HepG2 (cell line): Measurements from ENCODE around the gene CACNG5. TPM values are rescaled to one million over a fixed set of nuclear protein-coding genes. Genes with fewer than 3 reads are reported as not detected.

Source experiments
- CENPX ChIP-seq: sonication (generic); formaldehyde crosslinking; IDR thresholded peaks from 2 replicates; pipeline ENCODE4 v1.9.0; 2021; ENCODE audit warnings: mild to moderate bottlenecking, missing genetic modification reagents, moderate library complexity
- DMAP1 ChIP-seq: IDR thresholded peaks from 2 replicates; pipeline ENCODE4 v1.6.1; 2016
- DR1 ChIP-seq: sonication (generic); formaldehyde crosslinking; IDR thresholded peaks from 2 replicates; pipeline ENCODE4 v1.8.0; 2021; ENCODE audit warnings: mild to moderate bottlenecking, missing genetic modification reagents, inconsistent platforms
- E2F2 ChIP-seq: sonication (generic); formaldehyde crosslinking; IDR thresholded peaks from 2 replicates; pipeline ENCODE4 v1.4.0; 2020; ENCODE audit warnings: missing genetic modification reagents, borderline replicate concordance
- EP300 ChIP-seq, 3 experiments: sonication (generic) in 1 of 3; formaldehyde crosslinking in 1 of 3; IDR thresholded peaks; 2 replicates each; pipeline versions ENCODE4 v1.5.1 to v1.6.1; 2011 to 2020; ENCODE audit warnings: low read depth in 2 of 3, low read length in 2 of 3, borderline replicate concordance in 1 of 3, improper control_type of control experiment in 1 of 3, mild to moderate bottlenecking in 1 of 3, missing genetic modification reagents in 1 of 3, moderate library complexity in 1 of 3
- GATA4 ChIP-seq: sonication (generic); IDR thresholded peaks from 2 replicates; pipeline ENCODE4 v1.6.1; 2016; ENCODE audit warnings: antibody characterized with exemption, low read depth, borderline replicate concordance
- IKZF1 ChIP-seq: fragments of 450-650 bp; IDR thresholded peaks from 2 replicates; pipeline ENCODE4 v1.7.1; 2016
- KDM5A ChIP-seq: fragments of 200-600 bp; sonication (generic); IDR thresholded peaks from 2 replicates; pipeline ENCODE4 v1.7.0; 2018; ENCODE audit warnings: antibody characterized with exemption, mild to moderate bottlenecking, low read length, borderline replicate concordance
- NCOR1 ChIP-seq: fragments of 200-600 bp; sonication (generic); IDR thresholded peaks from 2 replicates; pipeline ENCODE4 v1.7.0; 2017; ENCODE audit warnings: antibody characterized with exemption, low read length, borderline replicate concordance
- NFE2L1 ChIP-seq: sonication (generic); formaldehyde crosslinking; IDR thresholded peaks from 2 replicates; pipeline ENCODE4 v1.4.0; 2020; ENCODE audit warnings: missing genetic modification reagents, mild to moderate bottlenecking, borderline replicate concordance
- PHF20 ChIP-seq: sonication (generic); formaldehyde crosslinking; IDR thresholded peaks from 2 replicates; pipeline ENCODE4 v1.5.0; 2020; ENCODE audit warnings: mild to moderate bottlenecking, missing genetic modification reagents
- RFXANK ChIP-seq: IDR thresholded peaks from 2 replicates; pipeline ENCODE4 v1.6.1; 2016
- TBP ChIP-seq: sonication (generic); formaldehyde crosslinking; IDR thresholded peaks from 2 replicates; pipeline ENCODE4 v1.5.0; 2020; ENCODE audit warnings: missing genetic modification reagents
- TBX2 ChIP-seq: sonication (generic); formaldehyde crosslinking; IDR thresholded peaks from 2 replicates; pipeline ENCODE4 v1.5.0; 2020; ENCODE audit warnings: missing genetic modification reagents, mild to moderate bottlenecking, borderline replicate concordance
- TEF ChIP-seq: sonication (generic); formaldehyde crosslinking; IDR thresholded peaks from 2 replicates; pipeline ENCODE4 v1.5.0; 2020; ENCODE audit warnings: missing genetic modification reagents
- TFDP2 ChIP-seq: sonication (generic); formaldehyde crosslinking; IDR thresholded peaks from 2 replicates; pipeline ENCODE4 v1.4.0; 2020; ENCODE audit warnings: missing genetic modification reagents
- WIZ ChIP-seq: sonication (generic); formaldehyde crosslinking; IDR thresholded peaks from 2 replicates; pipeline ENCODE4 v1.5.1; 2020; ENCODE audit warnings: mild to moderate bottlenecking, missing genetic modification reagents
- ZFP1 ChIP-seq: IDR thresholded peaks from 2 replicates; pipeline ENCODE4 v1.6.1; 2016
- ZFP90 ChIP-seq: sonication (generic); formaldehyde crosslinking; IDR thresholded peaks from 2 replicates; pipeline ENCODE4 v1.8.0; 2022; ENCODE audit warnings: missing genetic modification reagents, mild to moderate bottlenecking, inconsistent platforms, borderline replicate concordance
- ZFYVE20 ChIP-seq: sonication (generic); formaldehyde crosslinking; IDR thresholded peaks from 2 replicates; pipeline ENCODE4 v1.8.0; 2023; ENCODE audit warnings: low read depth, mild to moderate bottlenecking, moderate library complexity, missing genetic modification reagents, borderline replicate concordance
- ZKSCAN8 ChIP-seq: IDR thresholded peaks from 2 replicates; pipeline ENCODE4 v1.6.1; 2016; ENCODE audit warnings: borderline replicate concordance, missing genetic modification reagents, missing compliant biosample characterization
- ZMYM2 ChIP-seq: sonication (generic); formaldehyde crosslinking; IDR thresholded peaks from 2 replicates; pipeline ENCODE4 v1.8.0; 2022; ENCODE audit warnings: mild to moderate bottlenecking, missing genetic modification reagents
- ZNF143 ChIP-seq: sonication (generic); formaldehyde crosslinking; IDR thresholded peaks from 2 replicates; pipeline ENCODE4 v1.4.0; 2020; ENCODE audit warnings: missing genetic modification reagents
- ZNF180 ChIP-seq: sonication (generic); formaldehyde crosslinking; IDR thresholded peaks from 2 replicates; pipeline ENCODE4 v1.4.0; 2020; ENCODE audit warnings: low read depth, missing genetic modification reagents, borderline replicate concordance
- ZNF30 ChIP-seq: sonication (generic); formaldehyde crosslinking; IDR thresholded peaks from 2 replicates; pipeline ENCODE4 v1.5.0; 2020; ENCODE audit warnings: mild to moderate bottlenecking, missing genetic modification reagents
- ZNF337 ChIP-seq: sonication (generic); formaldehyde crosslinking; IDR thresholded peaks from 2 replicates; pipeline ENCODE4 v1.5.1; 2020; ENCODE audit warnings: missing genetic modification reagents, low read depth, mild to moderate bottlenecking, borderline replicate concordance
- ZNF446 ChIP-seq: sonication (generic); formaldehyde crosslinking; IDR thresholded peaks from 2 replicates; pipeline ENCODE4 v1.5.0; 2020; ENCODE audit warnings: mild to moderate bottlenecking, missing genetic modification reagents
- ZNF558 ChIP-seq: sonication (generic); formaldehyde crosslinking; IDR thresholded peaks from 2 replicates; pipeline ENCODE4 v1.9.0; 2022; ENCODE audit warnings: mild to moderate bottlenecking, missing genetic modification reagents, borderline replicate concordance
- ZNF644 ChIP-seq: IDR thresholded peaks from 2 replicates; pipeline ENCODE4 v1.6.1; 2016; ENCODE audit warnings: low read depth
- ZNF672 ChIP-seq: sonication (generic); formaldehyde crosslinking; IDR thresholded peaks from 2 replicates; pipeline ENCODE4 v1.8.1; 2022; ENCODE audit warnings: missing genetic modification reagents
- ZNF788 ChIP-seq: sonication (generic); formaldehyde crosslinking; IDR thresholded peaks from 2 replicates; pipeline ENCODE4 v1.5.0; 2020; ENCODE audit warnings: mild to moderate bottlenecking, missing genetic modification reagents, borderline replicate concordance
- ZNF83 ChIP-seq: sonication (generic); formaldehyde crosslinking; IDR thresholded peaks from 2 replicates; pipeline ENCODE4 v1.4.0; 2020; ENCODE audit warnings: missing genetic modification reagents, mild to moderate bottlenecking, borderline replicate concordance
- polyA plus RNA-seq, 8 experiments: library from polyadenylated mRNA; depleted of rRNA in 3 of 8; stranded (reverse) in 7 of 8; unstranded in 1 of 8; fragments of >200 nt; fragmentation: Illumina TruSeq in 4 of 8; extraction: Trizol in 4 of 8; gene quantifications; 2 replicates each; pipeline versions ENCODE4 v1.2.1 to v1.2.3, GENCODE V29; 2011 to 2016; ENCODE audit warnings: low read depth in 4 of 8, missing spikeins in 1 of 8, mixed read lengths in 1 of 8; ENCODE audit not compliant: insufficient read depth in 1 of 8
- total RNA-seq, 5 experiments: library from RNA; depleted of rRNA; stranded (reverse); fragments of >200 nt; fragmentation: Illumina TruSeq; extraction: Trizol; gene quantifications; 2 replicates each; pipeline ENCODE4 v1.2.3, GENCODE V29; 2016; ENCODE audit warnings: low read depth in 1 of 5

Gene CACNG5
- total and polyA plus RNA-seq, 2 of the 13 experiments (the other 11 are each of a cell fraction or from before 2014, with no cell fraction given), result not detected

- TF ChIP-seq NFE2L1 (CRISPR knock-in tag) (no peak), CENPX (no peak), ZNF143 (CRISPR knock-in tag) (no peak), ZNF83 (no peak), ZFP1 (CRISPR knock-in tag) (no peak), WIZ (CRISPR knock-in tag) (0 out of 2 replicates have a peak, but pooled peaks have one; percentile 68), ZNF30 (no peak), ZNF644 (CRISPR knock-in tag) (0 out of 2 replicates have a peak, but pooled peaks have one; percentile 17), TFDP2 (CRISPR knock-in tag) (no peak), ZFYVE20 (CRISPR knock-in tag) (no peak), TBX2 (CRISPR knock-in tag) (no peak), DR1 (CRISPR knock-in tag) (no peak), ZKSCAN8 (CRISPR knock-in tag) (no peak), RFXANK (CRISPR knock-in tag) (no peak), TEF (CRISPR knock-in tag) (no peak; the same call in 1 of the 2 replicates), IKZF1 (no peak), EP300 (IDR thresholded peaks at IDR 0.05; ENCODE audit: low read depth in 2 of 2, low read length in 2 of 2) (no peak), EP300 (CRISPR knock-in tag; IDR thresholded peaks at IDR 0.05; ENCODE audit: borderline replicate concordance) (no peak), GATA4 (no peak), ZNF788 (CRISPR knock-in tag) (no peak), ZNF180 (CRISPR knock-in tag) (no peak), NCOR1 (no peak), ZNF672 (CRISPR knock-in tag) (no peak), DMAP1 (CRISPR knock-in tag) (no peak), PHF20 (no peak), KDM5A (no peak), ZNF337 (CRISPR knock-in tag) (no peak), ZNF446 (CRISPR knock-in tag) (no peak), ZNF558 (CRISPR knock-in tag) (no peak), ZMYM2 (CRISPR knock-in tag) (no peak), TBP (CRISPR knock-in tag) (no peak), E2F2 (CRISPR knock-in tag) (no peak), ZFP90 (CRISPR knock-in tag) (0 out of 2 replicates have a peak, but pooled peaks have one; percentile 43)
Observed at GRCh38 chr17:66829386-66829864, 5.5 kb upstream of the CACNG5 start (continued).
